RWPE2 (cell line): ENCODE data around the gene TMEM174.
A peak's percentile ranks its signal among the peaks of the same experiment; 100 is the strongest.

Experiments used
- ATAC-seq: fragments of 200-7000 bp; cut with Tn5 transposase; 3 replicates; pipeline ENCODE4 v1.9.1; 2021; ENCODE audit warnings: low read depth
- DNase-seq: peaks from one replicate; pipeline ENCODE4 v3.0.0-alpha.2; 2020; ENCODE audit warnings: low spot score
- H3K27ac ChIP-seq: fragments of 450-650 bp; 2 replicates; pipeline ENCODE4 v1.5.1; 2017; ENCODE audit warnings: mild to moderate bottlenecking; ENCODE audit not compliant: poor library complexity, severe bottlenecking
- H3K27me3 ChIP-seq: fragments of 250-450 bp; sonication (Bioruptor Pico); 2 replicates; pipeline ENCODE4 v1.5.1; 2021; ENCODE audit warnings: mild to moderate bottlenecking, moderate library complexity; ENCODE audit not compliant: insufficient read depth, poor library complexity, severe bottlenecking
- H3K36me3 ChIP-seq: fragments of 250-450 bp; sonication (Bioruptor Pico); 2 replicates; pipeline ENCODE4 v1.5.1; 2020; ENCODE audit warnings: low read depth, mild to moderate bottlenecking, moderate library complexity
- H3K4me1 ChIP-seq: fragments of 250-450 bp; sonication (Bioruptor Pico); 2 replicates; pipeline ENCODE4 v1.5.1; 2021; ENCODE audit warnings: mild to moderate bottlenecking, moderate library complexity; ENCODE audit not compliant: insufficient read depth, poor library complexity, severe bottlenecking
- H3K4me3 ChIP-seq: fragments of 250-450 bp; sonication (Bioruptor Pico); 2 replicates; pipeline ENCODE4 v1.5.1; 2021; ENCODE audit warnings: mild to moderate bottlenecking, moderate library complexity; ENCODE audit not compliant: severe bottlenecking
- H3K9me3 ChIP-seq: fragments of 250-450 bp; sonication (Bioruptor Pico); 2 replicates; pipeline ENCODE4 v1.5.1; 2021; ENCODE audit warnings: mild to moderate bottlenecking, moderate library complexity; ENCODE audit not compliant: severe bottlenecking
- CTCF ChIP-seq: fragments of 450-650 bp; IDR thresholded peaks from one replicate; pipeline ENCODE4 v1.5.1; 2017; ENCODE audit warnings: mild to moderate bottlenecking, moderate library complexity; ENCODE audit not compliant: poor library complexity, severe bottlenecking

Gene TMEM174

GRCh38 chr5:73136055-73136562, 36.9 kb upstream of the TMEM174 start:
- no peaks in the 10 kb centered on the region for H3K27me3 ChIP-seq
- no peaks in the 10 kb centered on the region for H3K9me3 ChIP-seq
- TF ChIP-seq CTCF = no peak
- H3K27ac ChIP-seq = no peak overlapping the region
- ATAC-seq (no peak), DNase-seq (no peak)
- no peaks in the 10 kb centered on the region for H3K4me1 ChIP-seq
- no peaks in the 10 kb centered on the region for H3K36me3 ChIP-seq
- H3K4me3 ChIP-seq = no peak overlapping the region

GRCh38 chr5:73137563-73138530, 35.1 kb upstream of the TMEM174 start:
- DNase-seq = no peak
- no peak overlapping the region for H3K4me3 ChIP-seq
- H3K27me3 ChIP-seq = no peaks in the 10 kb centered on the region
- H3K4me1 ChIP-seq = no peaks in the 10 kb centered on the region
- no peaks in the 10 kb centered on the region for H3K36me3 ChIP-seq
- H3K9me3 ChIP-seq = no peaks in the 10 kb centered on the region
- peak; percentile 24; the same call in 2 of the 3 replicates for ATAC-seq
- no peak for TF ChIP-seq CTCF
- H3K27ac ChIP-seq = no peak overlapping the region

- Histone ChIP-seq H3K27ac (no peak overlapping the region), H3K9me3 (no peaks in the 10 kb centered on the region), H3K36me3 (no peaks in the 10 kb centered on the region), H3K27me3 (no peaks in the 10 kb centered on the region), H3K4me1 (no peaks in the 10 kb centered on the region), H3K4me3 (no peak overlapping the region)
- DNase-seq = no peak
- ATAC-seq = no peak
- TF ChIP-seq CTCF = no peak
Observed at GRCh38 chr5:73139485-73139884, 33.5 kb upstream of the TMEM174 start.

GRCh38 chr5:73140801-73141200, 32.2 kb upstream of the TMEM174 start:
- TF ChIP-seq CTCF = no peak
- no peaks in the 10 kb centered on the region for H3K4me1 ChIP-seq
- H3K36me3 ChIP-seq = no peaks in the 10 kb centered on the region
- H3K9me3 ChIP-seq = no peaks in the 10 kb centered on the region
- no peaks in the 10 kb centered on the region for H3K27me3 ChIP-seq
- no peak overlapping the region for H3K4me3 ChIP-seq
- no peak overlapping the region for H3K27ac ChIP-seq
- no peak for ATAC-seq
- DNase-seq = no peak

- H3K4me1 ChIP-seq = no peaks in the 10 kb centered on the region
- TF ChIP-seq CTCF = no peak
- H3K27ac ChIP-seq = no peak overlapping the region
- H3K4me3 ChIP-seq = no peak overlapping the region
- H3K27me3 ChIP-seq = no peaks in the 10 kb centered on the region
- H3K9me3 ChIP-seq = no peaks in the 10 kb centered on the region
- no peaks in the 10 kb centered on the region for H3K36me3 ChIP-seq
- DNase-seq = no peak
- ATAC-seq = no peak
Observed at GRCh38 chr5:73142035-73142434, 31.0 kb upstream of the TMEM174 start.
